SK-N-SH (cell line): ENCODE results near the gene CDH13. TPM values are rescaled to one million over a fixed set of nuclear protein-coding genes. Genes with fewer than 3 reads are reported as not detected.

Experiments used
- CTCF ChIA-PET: fragments of 300-600, 350-600 bp; formaldehyde crosslinking; extraction: SDS; loops from one replicate; lab custom pipeline; 2021; lab: Yijun Ruan, JAX
- POLR2A ChIA-PET: fragments of 350-600 bp; sonication (Branson Sonifier 250); formaldehyde crosslinking; extraction: SDS; loops from one replicate; lab custom pipeline; 2020; ENCODE audit warnings: antibody characterized with exemption, inconsistent platforms; lab: Yijun Ruan, JAX
- DNase-seq: peaks from one replicate; pipeline ENCODE4 v3.0.0; 2012
- H2AFZ ChIP-seq: fragments of 200-600 bp; sonication (generic); 2 replicates; pipeline ENCODE4 v1.8.1; 2016; ENCODE audit warnings: antibody characterized with exemption, mild to moderate bottlenecking, low read depth
- H3F3A ChIP-seq: fragments of 200-600 bp; sonication (generic); replicated peaks from 2 replicates; pipeline ENCODE3; 2016; ENCODE audit warnings: antibody characterized with exemption, mild to moderate bottlenecking; ENCODE audit not compliant: insufficient read depth
- H3K27ac ChIP-seq, 2 experiments: fragments of 200-500 bp in 1 of 2; fragments of 200-600 bp in 1 of 2; sonication (Bioruptor generic) in 1 of 2; sonication (generic), shearing (Covaris generic) in 1 of 2; 2 replicates each; pipeline versions ENCODE4 v1.5.1 to v1.6.1; 2014 to 2016; ENCODE audit warnings: low read depth in 2 of 2, inconsistent platforms in 1 of 2, low read length in 1 of 2, mild to moderate bottlenecking in 1 of 2, mixed read lengths in 1 of 2
- H3K27me3 ChIP-seq: fragments of 200-600 bp; sonication (generic), shearing (Covaris generic); 2 replicates; pipeline ENCODE4 v1.6.1; 2016; ENCODE audit warnings: mixed run types; ENCODE audit not compliant: insufficient read depth
- H3K36me3 ChIP-seq, 2 experiments: fragments of 200-500 bp in 1 of 2; fragments of 200-600 bp in 1 of 2; sonication (Bioruptor generic) in 1 of 2; sonication (generic) in 1 of 2; replicated peaks in 1 of 2; 2 replicates each; pipeline versions ENCODE3 to v1.5.1; 2014 to 2016; ENCODE audit warnings: low read length in 1 of 2, mild to moderate bottlenecking in 1 of 2; ENCODE audit not compliant: insufficient read depth in 2 of 2, control insufficient read depth in 1 of 2
- H3K4me1 ChIP-seq, 2 experiments: fragments of 200-500 bp in 1 of 2; fragments of 200-600 bp in 1 of 2; sonication (Bioruptor generic) in 1 of 2; sonication (generic), shearing (Covaris generic) in 1 of 2; 2 replicates each; pipeline versions ENCODE4 v1.5.1 to v1.6.1; 2014 to 2016; ENCODE audit warnings: low read depth in 1 of 2, low read length in 1 of 2, mixed run types in 1 of 2; ENCODE audit not compliant: insufficient read depth in 2 of 2, control insufficient read depth in 1 of 2
- H3K4me2 ChIP-seq: fragments of 200-600 bp; sonication (generic), shearing (Covaris generic); 2 replicates; pipeline ENCODE4 v1.6.1; 2017; ENCODE audit warnings: mixed run types
- H3K4me3 ChIP-seq, 2 experiments: fragments of 200-500 bp in 1 of 2; fragments of 200-600 bp in 1 of 2; sonication (Bioruptor generic) in 1 of 2; sonication (generic), shearing (Covaris generic) in 1 of 2; 2 replicates each; pipeline versions ENCODE4 v1.5.1 to v1.8.1; 2014 to 2016; ENCODE audit warnings: low read depth in 2 of 2, inconsistent platforms in 1 of 2, low read length in 1 of 2, mild to moderate bottlenecking in 1 of 2, mixed read lengths in 1 of 2, moderate library complexity in 1 of 2
- H3K79me2 ChIP-seq: fragments of 200-600 bp; sonication (generic); 2 replicates; pipeline ENCODE4 v1.8.1; 2017; ENCODE audit warnings: mild to moderate bottlenecking; ENCODE audit not compliant: insufficient read depth
- H3K9ac ChIP-seq: fragments of 200-600 bp; sonication (generic); 2 replicates; pipeline ENCODE4 v1.6.1; 2017; ENCODE audit warnings: mixed run types
- H3K9me2 ChIP-seq: fragments of 200-600 bp; sonication (generic); 2 replicates; pipeline ENCODE4 v1.6.1; 2017; ENCODE audit warnings: mixed run types
- H3K9me3 ChIP-seq: fragments of 200-600 bp; sonication (generic); 2 replicates; pipeline ENCODE4 v1.6.1; 2017; ENCODE audit warnings: mixed run types, mild to moderate bottlenecking, moderate library complexity
- H4K20me1 ChIP-seq: fragments of 200-600 bp; sonication (generic); 2 replicates; pipeline ENCODE4 v1.6.1; 2017; ENCODE audit warnings: mild to moderate bottlenecking, mixed run types; ENCODE audit not compliant: insufficient read depth
- CHD2 ChIP-seq: fragments of 150-350 bp; IDR thresholded peaks from 2 replicates; pipeline ENCODE4 v1.6.1; 2018; ENCODE audit warnings: low read length; ENCODE audit not compliant: partially characterized antibody
- EP300 ChIP-seq, 2 experiments: IDR thresholded peaks; 2 replicates each; pipeline versions ENCODE4 v1.4.0 to v1.6.1; 2012; ENCODE audit warnings: borderline replicate concordance in 1 of 2, low read depth in 1 of 2, low read length in 1 of 2
- FOSL2 ChIP-seq: IDR thresholded peaks from 2 replicates; pipeline ENCODE4 v1.4.0; 2012; ENCODE audit warnings: low read depth, mild to moderate bottlenecking, moderate library complexity, borderline replicate concordance
- FOXM1 ChIP-seq: IDR thresholded peaks from 2 replicates; pipeline ENCODE4 v1.4.0; 2012; ENCODE audit warnings: low read depth, mild to moderate bottlenecking
- GABPA ChIP-seq: IDR thresholded peaks from 2 replicates; pipeline ENCODE4 v1.4.0; 2012; ENCODE audit warnings: low read depth, mild to moderate bottlenecking
- GATA2 ChIP-seq: sonication (generic); formaldehyde crosslinking; IDR thresholded peaks from 2 replicates; pipeline ENCODE4 v1.5.0; 2020; ENCODE audit warnings: mild to moderate bottlenecking, missing genetic modification reagents
- NFIC ChIP-seq: IDR thresholded peaks from 2 replicates; pipeline ENCODE4 v1.4.0; 2012; ENCODE audit warnings: borderline replicate concordance
- NRF1 ChIP-seq: IDR thresholded peaks from 2 replicates; pipeline ENCODE4 v1.6.1; 2012; ENCODE audit warnings: low read depth, mild to moderate bottlenecking, low read length
- RFX5 ChIP-seq: IDR thresholded peaks from 2 replicates; pipeline ENCODE4 v1.6.1; 2012; ENCODE audit warnings: mild to moderate bottlenecking, improper control_type of control experiment, low read length
- TAF1 ChIP-seq: IDR thresholded peaks from 2 replicates; pipeline ENCODE4 v1.6.1; 2012; ENCODE audit warnings: low read depth, mild to moderate bottlenecking, low read length, moderate library complexity, borderline replicate concordance
- USF1 ChIP-seq: IDR thresholded peaks from 2 replicates; pipeline ENCODE4 v1.4.0; 2012; ENCODE audit warnings: low read depth, borderline replicate concordance
- WGBS: methylation state at CpG from one replicate; pipeline ENCODE4 v1.1.6; 2017; ENCODE audit warnings: low lambda C conversion rate; 5-methylcytosine and 5-hydroxymethylcytosine counted together
- polyA plus RNA-seq, 3 experiments: library from polyadenylated mRNA; depleted of rRNA; stranded (reverse); fragments of >200 nt; gene quantifications; 2 replicates each; pipeline ENCODE4 v1.2.3, GENCODE V29; 2012
- TF ChIP-seq, protein P1 (sequence below): fragments of 150-350 bp; IDR thresholded peaks from 2 replicates; pipeline ENCODE4 v1.6.1; 2016; ENCODE audit warnings: mild to moderate bottlenecking, low read depth, low read length
- TF ChIP-seq, protein P2 (sequence below): IDR thresholded peaks from 2 replicates; pipeline ENCODE4; 2012
- TF ChIP-seq, protein P3 (sequence below): fragments of 150-350 bp; IDR thresholded peaks from 2 replicates; pipeline ENCODE4 v1.6.1; 2017; ENCODE audit warnings: antibody characterized with exemption, low read length, low read depth, borderline replicate concordance

The CDH13 gene
- polyA plus RNA-seq, 1 of the 3 experiments (the other 2 are of a cell fraction): 93.0 TPM

DNA sequence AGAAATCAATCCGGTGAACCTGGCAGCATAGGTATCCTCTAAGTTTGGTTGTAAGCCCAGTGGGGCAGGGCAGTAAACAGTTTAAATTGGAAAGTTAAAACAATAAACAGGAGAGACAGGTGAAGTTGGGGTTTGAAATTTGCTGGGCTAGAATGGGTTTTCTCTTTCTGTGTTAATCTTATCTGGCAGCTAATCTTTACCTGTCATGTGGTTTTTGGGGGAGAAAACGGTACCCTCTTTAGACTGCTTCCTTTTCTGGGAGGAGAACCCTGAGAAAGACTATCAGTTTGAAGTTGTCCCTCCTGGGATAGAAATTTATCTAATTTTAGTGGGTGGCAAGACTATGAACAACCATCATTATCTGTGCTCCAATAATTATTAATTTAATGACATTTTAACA lies 24.0 kb downstream of the CDH13 start:
- H2AFZ ChIP-seq: no peak overlapping the region
- CTCF ChIA-PET: interaction anchor here (1.4 kb wide), 1 partner anchor 387 kb away, joined by 4 read pairs; no protein-coding TSS in a partner anchor
- 65% methylated on average over 2 of the region's 2 CpGs for WGBS
- no peaks in the 10 kb centered on the region for H3K9me2 ChIP-seq
- H4K20me1 ChIP-seq: no peaks in the 10 kb centered on the region
- H3K4me1 ChIP-seq: peaks cover 7 to 36% of the 10 kb centered on the region in 2 experiments
- no peak for DNase-seq
- TF ChIP-seq NFIC: no peak
- TF ChIP-seq USF1: no peak
- TF ChIP-seq GABPA: no peak
- TF ChIP-seq FOXM1: no peak
- TF ChIP-seq, protein P1, sequence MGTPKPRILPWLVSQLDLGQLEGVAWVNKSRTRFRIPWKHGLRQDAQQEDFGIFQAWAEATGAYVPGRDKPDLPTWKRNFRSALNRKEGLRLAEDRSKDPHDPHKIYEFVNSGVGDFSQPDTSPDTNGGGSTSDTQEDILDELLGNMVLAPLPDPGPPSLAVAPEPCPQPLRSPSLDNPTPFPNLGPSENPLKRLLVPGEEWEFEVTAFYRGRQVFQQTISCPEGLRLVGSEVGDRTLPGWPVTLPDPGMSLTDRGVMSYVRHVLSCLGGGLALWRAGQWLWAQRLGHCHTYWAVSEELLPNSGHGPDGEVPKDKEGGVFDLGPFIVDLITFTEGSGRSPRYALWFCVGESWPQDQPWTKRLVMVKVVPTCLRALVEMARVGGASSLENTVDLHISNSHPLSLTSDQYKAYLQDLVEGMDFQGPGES: no peak
- TF ChIP-seq, protein P2, sequence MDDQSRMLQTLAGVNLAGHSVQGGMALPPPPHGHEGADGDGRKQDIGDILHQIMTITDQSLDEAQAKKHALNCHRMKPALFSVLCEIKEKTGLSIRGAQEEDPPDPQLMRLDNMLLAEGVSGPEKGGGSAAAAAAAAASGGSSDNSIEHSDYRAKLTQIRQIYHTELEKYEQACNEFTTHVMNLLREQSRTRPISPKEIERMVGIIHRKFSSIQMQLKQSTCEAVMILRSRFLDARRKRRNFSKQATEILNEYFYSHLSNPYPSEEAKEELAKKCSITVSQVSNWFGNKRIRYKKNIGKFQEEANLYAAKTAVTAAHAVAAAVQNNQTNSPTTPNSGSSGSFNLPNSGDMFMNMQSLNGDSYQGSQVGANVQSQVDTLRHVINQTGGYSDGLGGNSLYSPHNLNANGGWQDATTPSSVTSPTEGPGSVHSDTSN: no peak
- no peak for TF ChIP-seq GATA2 (CRISPR knock-in tag)
- no peak for TF ChIP-seq EP300 (IDR thresholded peaks at IDR 0.05; ENCODE audit: borderline replicate concordance in 1 of 2, low read depth in 1 of 2, low read length in 1 of 2)
- TF ChIP-seq, protein P3, sequence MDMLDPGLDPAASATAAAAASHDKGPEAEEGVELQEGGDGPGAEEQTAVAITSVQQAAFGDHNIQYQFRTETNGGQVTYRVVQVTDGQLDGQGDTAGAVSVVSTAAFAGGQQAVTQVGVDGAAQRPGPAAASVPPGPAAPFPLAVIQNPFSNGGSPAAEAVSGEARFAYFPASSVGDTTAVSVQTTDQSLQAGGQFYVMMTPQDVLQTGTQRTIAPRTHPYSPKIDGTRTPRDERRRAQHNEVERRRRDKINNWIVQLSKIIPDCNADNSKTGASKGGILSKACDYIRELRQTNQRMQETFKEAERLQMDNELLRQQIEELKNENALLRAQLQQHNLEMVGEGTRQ: no peak
- no peak for TF ChIP-seq NRF1
- TF ChIP-seq TAF1: no peak
- no peak for TF ChIP-seq FOSL2
- no peak for TF ChIP-seq RFX5
- no peak for TF ChIP-seq CHD2
- TF ChIP-seq, all 33 proteins: peak for 0
- H3K4me3 ChIP-seq: no peak overlapping the region
- peaks cover 61% of the 10 kb centered on the region for H3K79me2 ChIP-seq
- no peaks in the 10 kb centered on the region for H3K36me3 ChIP-seq
- no peak overlapping the region for H3K9ac ChIP-seq
- H3K9me3 ChIP-seq: no peaks in the 10 kb centered on the region
- H3K27ac ChIP-seq: no peak overlapping the region
- POLR2A ChIA-PET: no interaction called here
- H3K4me2 ChIP-seq: no peak overlapping the region
- peaks cover 36% of the 10 kb centered on the region for H3F3A ChIP-seq
- H3K27me3 ChIP-seq: no peaks in the 10 kb centered on the region
